Heart left ventricle (tissue), 16 donors: ENCODE measurements around the gene TIGD6. TPM values are rescaled to one million over a fixed set of nuclear protein-coding genes. Genes with fewer than 3 reads are reported as not detected.

ENCODE experiments used
- ATAC-seq, 4 donors: fragments of 200-7000 bp; cut with Tn5 transposase; one replicate each; pipeline ENCODE4 v1.9.1; 2020 to 2022; ENCODE audit warnings: moderate library complexity in 4 of 4, mild to moderate bottlenecking in 3 of 4, moderate number of reproducible peaks in 1 of 4
- DNase-seq, 5 donors: peaks; one replicate each; pipeline ENCODE4 v3.0.0-alpha.2; 2020
- H3K27ac ChIP-seq, 12 donors: fragments of 200-600 bp; sonication (generic) in 4 of 12; one replicate each; pipeline versions ENCODE4 v1.5.0 to v1.8.0; 2016 to 2022; ENCODE audit warnings: mild to moderate bottlenecking in 2 of 12
- H3K27me3 ChIP-seq, 9 donors: fragments of 200-600 bp; sonication (generic) in 2 of 9; one replicate each; pipeline versions ENCODE4 v1.5.1 to v1.8.0; 2016 to 2022; ENCODE audit warnings: mild to moderate bottlenecking in 3 of 9
- H3K36me3 ChIP-seq, 9 donors: fragments of 200-600 bp; sonication (generic) in 2 of 9; one replicate each; pipeline versions ENCODE4 v1.5.0 to v1.8.0; 2018 to 2022; ENCODE audit warnings: mild to moderate bottlenecking in 2 of 9
- H3K4me1 ChIP-seq, 12 donors: fragments of 200-600 bp; sonication (generic) in 4 of 12; one replicate each; pipeline versions ENCODE4 v1.5.0 to v1.8.0; 2016 to 2022; ENCODE audit warnings: mild to moderate bottlenecking in 3 of 12
- H3K4me3 ChIP-seq, 12 donors: fragments of 200-600 bp; sonication (generic) in 4 of 12; one replicate each; pipeline versions ENCODE4 v1.5.0 to v1.8.0; 2017 to 2022; ENCODE audit warnings: mild to moderate bottlenecking in 9 of 12, moderate library complexity in 4 of 12
- H3K9me3 ChIP-seq, 12 donors: fragments of 200-600 bp; sonication (generic) in 4 of 12; one replicate each; pipeline versions ENCODE4 v1.5.0 to v1.8.0; 2016 to 2022; ENCODE audit warnings: mild to moderate bottlenecking in 1 of 12
- CTCF ChIP-seq, 12 donors: fragments of 200-600 bp; sonication (generic) in 4 of 12; IDR thresholded peaks; one replicate each; pipeline versions ENCODE4 v1.5.0 to v1.8.0; 2018 to 2022; ENCODE audit warnings: antibody characterized with exemption in 12 of 12, mild to moderate bottlenecking in 5 of 12
- POLR2A ChIP-seq, 2 donors: fragments of 450-650 bp; IDR thresholded peaks; one replicate each; pipeline ENCODE4 v1.6.1; 2017; ENCODE audit warnings: antibody characterized with exemption in 2 of 2, mild to moderate bottlenecking in 2 of 2, moderate library complexity in 2 of 2
- WGBS, 4 donors: extraction: QIAGEN DNeasy Blood & Tissue Kit in 2 of 4; methylation state at CpG; one replicate each; pipeline versions ENCODE4 v1.1.5 to v1.1.7; 2013 to 2018; 5-methylcytosine and 5-hydroxymethylcytosine counted together
- intact Hi-C, 10 donors: fragments of 100-400 bp; cut with DNase I; formaldehyde crosslinking; loops; one replicate each; pipeline versions ENCODE4 v1.11.1 to v1.14.2; 2022
- polyA plus RNA-seq, 2 donors: library from polyadenylated mRNA; stranded (reverse); fragments of 200-250 nt; gene quantifications; one replicate each; pipeline ENCODE4 v1.2.3, GENCODE V29; 2013
- total RNA-seq, 9 donors: library from RNA; depleted of rRNA in 2 of 9; stranded (reverse); fragments of >200 nt in 2 of 9; fragmentation: NEBNext Ultra II Directional in 3 of 9; extraction: Animal tissue kit (Norgen Biotek cat#: 25700) in 3 of 9; gene quantifications; one replicate each; pipeline versions ENCODE4 v1.1.0 to v1.2.4, GENCODE V29; 2016 to 2023
- donor health status: ischemic (EF 13 %, LVEDD 7.1; RV severe dilation, severe dysfunction).
- donor health status: healthy with polysubstance abuse.
- donor health status: DM: no; HTN: yes; CAD: no.
- donor health status: DM: no; HTN: no; CAD: no.
- donor health status: ischemic (EF 25% LVEDD 6.9; RV normal size, moderate dysfunction).
- donor health status: ischemic (EF 25% LVEDD 5.7; RV mildly dilated, moderate dysfunction).
- donor health status: healthy.
- donor health status: DM: yes; HTN: yes; CAD: no.
- donor health status: ischemic (EF 35%, LVEDD 5.7; RV mildly dilated, moderate dysfunction).
- donor health status: nonischemic (EF 11% LVEDD 7.7; RV severe dilation, severe dysfunction).
- donor health status: DM: yes; HTN: yes; CAD: no.
- donor health status: PGD.
- donor health status: ischemic (EF 29% LVEDD 5.4; RV normal size, mild dysfunction).
- donor health status: nonischemic (EF 23%, LVEDD 6.1; RV moderate dilation, normal function).

TIGD6 gene
- total and polyA plus RNA-seq, 11 donors = 1.3 to 4.3 (median 2.6) TPM

GRCh38 chr5:149975409-149975808 lies 25.0 kb downstream of the TIGD6 start:
- no peak for TF ChIP-seq CTCF (IDR thresholded peaks at IDR 0.05)
- TF ChIP-seq POLR2A (IDR thresholded peaks at IDR 0.05) = no peak
- Histone ChIP-seq H3K36me3 (peaks cover 0 to 31% (median 29%) of the 10 kb centered on the region in 9 donors), H3K27me3 (no peaks in the 10 kb centered on the region), H3K4me1 (no peaks in the 10 kb centered on the region), H3K4me3 (no peak overlapping the region), H3K27ac (no peak overlapping the region), H3K9me3 (no peaks in the 10 kb centered on the region)
- DNase-seq = no peak
- intact Hi-C loops = no loop called here
- 61 to 74% (median 69%) methylated on average over 2 of the region's 2 CpGs for WGBS, 4 donors
- ATAC-seq = no peak

GRCh38 chr5:149969181-149969930 lies 31.1 kb downstream of the TIGD6 start:
- ATAC-seq = no peak
- TF ChIP-seq CTCF (IDR thresholded peaks at IDR 0.05) (no peak), POLR2A (IDR thresholded peaks at IDR 0.05) (no peak)
- H3K27ac ChIP-seq = no peak overlapping the region
- intact Hi-C loops = loop anchor here in 3 of 10 donors (10.0 kb wide), 1 partner anchor 335 kb away; no protein-coding TSS in a partner anchor
- no peaks in the 10 kb centered on the region for H3K4me1 ChIP-seq
- no peak for DNase-seq
- no peaks in the 10 kb centered on the region for H3K27me3 ChIP-seq
- WGBS, 4 donors = 90 to 93% (median 92%) methylated on average over 4 of the region's 4 CpGs
- peaks cover 0 to 3% (median 0%) of the 10 kb centered on the region in 9 donors for H3K36me3 ChIP-seq
- H3K4me3 ChIP-seq = no peak overlapping the region
- no peaks in the 10 kb centered on the region for H3K9me3 ChIP-seq

- intact Hi-C loops = loop anchor here in 3 of 10 donors (10.0 kb wide), 1 partner anchor 332 kb away; no protein-coding TSS in a partner anchor
- TF ChIP-seq CTCF (IDR thresholded peaks at IDR 0.05) (no peak), POLR2A (IDR thresholded peaks at IDR 0.05) (no peak)
These were observed 33.5 kb downstream of the TIGD6 start for GRCh38 chr5:149966946-149967345.

GRCh38 chr5:149963729-149964128 lies 36.7 kb downstream of the TIGD6 start:
- DNase-seq (no peak), ATAC-seq (no peak)
- intact Hi-C loops = loop anchor here in 9 of 10 donors (2.0 to 10.0 kb wide), 7 partner anchors 106 to 329 kb away; no protein-coding TSS in a partner anchor
- no peaks in the 10 kb centered on the region for H3K27me3 ChIP-seq
- H3K4me3 ChIP-seq = no peak overlapping the region
- H3K27ac ChIP-seq = no peak overlapping the region
- H3K9me3 ChIP-seq = no peaks in the 10 kb centered on the region
- no peaks in the 10 kb centered on the region for H3K36me3 ChIP-seq
- peaks cover 0 to 22% (median 14%) of the 10 kb centered on the region in 12 donors for H3K4me1 ChIP-seq
- TF ChIP-seq POLR2A (IDR thresholded peaks at IDR 0.05) (no peak), CTCF (IDR thresholded peaks at IDR 0.05) (no peak)
- 98 to 100% (median 98%) methylated on average over 3 of the region's 3 CpGs for WGBS, 4 donors

More at GRCh38 chr5:149966946-149967345, 33.5 kb downstream of the TIGD6 start:
- H3K27ac ChIP-seq = no peak overlapping the region
- WGBS, 4 donors = 91 to 98% (median 94%) methylated on average over 3 of the region's 3 CpGs
- H3K4me3 ChIP-seq = no peak overlapping the region
- H3K36me3 ChIP-seq = peaks cover 0 to 3% (median 0%) of the 10 kb centered on the region in 9 donors
- H3K9me3 ChIP-seq = no peaks in the 10 kb centered on the region
- no peak for DNase-seq
- ATAC-seq = no peak
- H3K4me1 ChIP-seq = peaks cover 0 to under 1% (median 0%) of the 10 kb centered on the region in 12 donors
- no peaks in the 10 kb centered on the region for H3K27me3 ChIP-seq
